HepG2 (cell line): ENCODE measurements around the gene MAP3K5. TPM values are rescaled to one million over a fixed set of nuclear protein-coding genes. Genes with fewer than 3 reads are reported as not detected.

Experiments
- ATAC-seq: fragments of 200-7000 bp; cut with Tn5 transposase; 3 replicates; pipeline ENCODE4 v1.9.1; 2020; ENCODE audit warnings: mild to moderate bottlenecking, moderate library complexity
- BruUV-seq: library from RNA; stranded (reverse); fragments of 400-500 nt; replicated peaks from 2 replicates; lab custom pipeline; 2021; lab: Mats Ljungman, UMichigan
- CTCF ChIA-PET: fragments of 300-600 bp; formaldehyde crosslinking; extraction: SDS; loops from one replicate; lab custom pipeline; 2021; ENCODE audit warnings: low total read pairs, inconsistent platforms, low intra/inter-chr PET ratio; lab: Yijun Ruan, JAX
- POLR2A ChIA-PET: fragments of 350-600 bp; sonication (Branson Sonifier 250); formaldehyde crosslinking; loops from one replicate; lab custom pipeline; 2020; ENCODE audit warnings: antibody characterized with exemption, inconsistent platforms; lab: Yijun Ruan, JAX
- DNase-seq: peaks from one replicate; pipeline ENCODE4 v3.0.0-alpha.2; 2015; ENCODE audit warnings: low spot score
- FAIRE-seq: peaks from 3 replicates; lab custom pipeline; 2011; peaks lifted over from hg19 to GRCh38; lab: Jason Lieb, UNC
- H2AFZ ChIP-seq: one replicate; pipeline ENCODE4 v1.6.1; 2011; ENCODE audit warnings: low read length, inconsistent platforms
- H3K27ac ChIP-seq: fragments of 300-600 bp; 3 replicates; pipeline ENCODE4 v1.8.0; 2011; ENCODE audit warnings: mixed run types, mild to moderate bottlenecking, mixed read lengths, low read length, inconsistent platforms; ENCODE audit not compliant: insufficient read depth; ENCODE audit errors: extremely low read length
- H3K27me3 ChIP-seq, 2 experiments: fragments of 200-600 bp in 1 of 2; 2 replicates in 1 of 2; 3 replicates in 1 of 2; pipeline versions ENCODE4 v1.6.0 to v1.8.0; 2011; ENCODE audit warnings: low read length in 2 of 2, mild to moderate bottlenecking in 2 of 2, moderate library complexity in 2 of 2, inconsistent platforms in 1 of 2; ENCODE audit not compliant: insufficient read depth in 2 of 2, control insufficient read depth in 1 of 2
- H3K36me3 ChIP-seq, 2 experiments: fragments of 200-600 bp in 1 of 2; replicated peaks in 1 of 2; 2 replicates in 1 of 2; 3 replicates in 1 of 2; pipeline versions ENCODE4 v1.5.1 to v1.8.0; 2011; ENCODE audit warnings: low read length in 2 of 2, inconsistent platforms in 1 of 2; ENCODE audit not compliant: insufficient read depth in 2 of 2, control insufficient read depth in 1 of 2
- H3K4me1 ChIP-seq: 2 replicates; pipeline ENCODE4 v1.5.1; 2012; ENCODE audit warnings: low read length, inconsistent platforms; ENCODE audit not compliant: insufficient read depth
- H3K4me2 ChIP-seq: 2 replicates; pipeline ENCODE4 v1.6.0; 2011; ENCODE audit warnings: low read depth, low read length, inconsistent platforms
- H3K4me3 ChIP-seq, 3 experiments: fragments of 200-600 bp in 1 of 3; sonication (generic), shearing (Covaris generic) in 1 of 3; replicated peaks in 1 of 3; 2 replicates each; pipeline ENCODE4 v1.5.1; 2011 to 2016; ENCODE audit warnings: low read length in 3 of 3, inconsistent platforms in 2 of 3, low read depth in 2 of 3, mild to moderate bottlenecking in 2 of 3, control low read depth in 1 of 3, mixed read lengths in 1 of 3; ENCODE audit not compliant: insufficient read depth in 1 of 3
- H3K79me2 ChIP-seq: one replicate; pipeline ENCODE4 v1.6.1; 2011; ENCODE audit warnings: low read length, inconsistent platforms; ENCODE audit not compliant: insufficient read depth
- H3K9ac ChIP-seq: 2 replicates; pipeline ENCODE4 v1.6.0; 2011; ENCODE audit warnings: mild to moderate bottlenecking, low read depth, low read length, inconsistent platforms; ENCODE audit not compliant: insufficient read depth
- H3K9me3 ChIP-seq: 2 replicates; pipeline ENCODE4 v1.5.1; 2012; ENCODE audit warnings: mild to moderate bottlenecking, low read length
- H4K20me1 ChIP-seq: 2 replicates; pipeline ENCODE4 v1.6.0; 2011; ENCODE audit warnings: inconsistent platforms, mild to moderate bottlenecking, low read length, moderate library complexity; ENCODE audit not compliant: insufficient read depth
- ELF3 ChIP-seq: IDR thresholded peaks from 2 replicates; pipeline ENCODE4 v1.6.1; 2016; ENCODE audit warnings: missing genetic modification reagents, missing compliant biosample characterization
- GABPA ChIP-seq, 2 experiments: IDR thresholded peaks; 2 replicates each; pipeline ENCODE4 v1.6.1; 2011 to 2016; ENCODE audit warnings: low read depth in 2 of 2, low read length in 1 of 2, missing biosample characterization in 1 of 2, missing genetic modification characterization in 1 of 2
- GLI4 ChIP-seq: sonication (generic); formaldehyde crosslinking; IDR thresholded peaks from 2 replicates; pipeline ENCODE4 v1.5.1; 2020; ENCODE audit warnings: missing genetic modification reagents, mild to moderate bottlenecking, moderate library complexity, borderline replicate concordance
- RBFOX2 ChIP-seq: fragments of 200-400 bp; formaldehyde crosslinking; IDR thresholded peaks from 2 replicates; pipeline ENCODE4 v1.6.1; 2017; ENCODE audit warnings: low read depth, mild to moderate bottlenecking, low read length
- RELA ChIP-seq: sonication (generic); formaldehyde crosslinking; IDR thresholded peaks from 2 replicates; pipeline ENCODE4 v1.4.0; 2020; ENCODE audit warnings: missing genetic modification reagents
- TCF12 ChIP-seq, 2 experiments: fragments of 450-650 bp in 1 of 2; sonication (generic) in 1 of 2; formaldehyde crosslinking in 1 of 2; IDR thresholded peaks; 2 replicates each; pipeline versions ENCODE4 v1.6.1 to v1.8.0; 2017 to 2022; ENCODE audit warnings: antibody characterized with exemption in 1 of 2, mild to moderate bottlenecking in 1 of 2, missing genetic modification reagents in 1 of 2, moderate library complexity in 1 of 2
- ZNF354B ChIP-seq: sonication (generic); formaldehyde crosslinking; IDR thresholded peaks from 2 replicates; pipeline ENCODE4 v1.8.0; 2022; ENCODE audit warnings: mild to moderate bottlenecking, missing genetic modification reagents
- ZNF552 ChIP-seq: sonication (generic); formaldehyde crosslinking; IDR thresholded peaks from 2 replicates; pipeline ENCODE4 v1.9.0; 2022; ENCODE audit warnings: missing genetic modification reagents, mild to moderate bottlenecking, borderline replicate concordance
- ZNF644 ChIP-seq: IDR thresholded peaks from 2 replicates; pipeline ENCODE4 v1.6.1; 2016; ENCODE audit warnings: low read depth
- WGBS: methylation state at CpG from one replicate; pipeline ENCODE4 v1.1.6; 2017; ENCODE audit warnings: low lambda C conversion rate; 5-methylcytosine and 5-hydroxymethylcytosine counted together
- in situ Hi-C: cut with HindIII; loops from 2 replicates; pipeline ENCODE4 v1.10.0; 2017; ENCODE audit warnings: low pct_unique_long_range_greater_than_20kb; ENCODE audit not compliant: extremely low pct_ligation_motif_present
- intact Hi-C: fragments of 100-400 bp; cut with micrococcal nuclease; formaldehyde crosslinking; loops from one replicate; pipeline ENCODE4 v1.10.0; 2022; ENCODE audit not compliant: unreplicated experiment
- polyA plus RNA-seq, 8 experiments: library from polyadenylated mRNA; depleted of rRNA in 3 of 8; stranded (reverse) in 7 of 8; unstranded in 1 of 8; fragments of >200 nt; fragmentation: Illumina TruSeq in 4 of 8; extraction: Trizol in 4 of 8; gene quantifications; 2 replicates each; pipeline versions ENCODE4 v1.2.1 to v1.2.3, GENCODE V29; 2011 to 2016; ENCODE audit warnings: low read depth in 4 of 8, missing spikeins in 1 of 8, mixed read lengths in 1 of 8; ENCODE audit not compliant: insufficient read depth in 1 of 8
- total RNA-seq, 5 experiments: library from RNA; depleted of rRNA; stranded (reverse); fragments of >200 nt; fragmentation: Illumina TruSeq; extraction: Trizol; gene quantifications; 2 replicates each; pipeline ENCODE4 v1.2.3, GENCODE V29; 2016; ENCODE audit warnings: low read depth in 1 of 5
- TF ChIP-seq, protein P1 (sequence below): sonication (generic); formaldehyde crosslinking; IDR thresholded peaks from 2 replicates; pipeline ENCODE4 v1.4.0; 2020; ENCODE audit warnings: mild to moderate bottlenecking, missing genetic modification reagents
- TF ChIP-seq, protein P2 (sequence below): sonication (generic); formaldehyde crosslinking; IDR thresholded peaks from 2 replicates; pipeline ENCODE4 v1.5.1; 2020; ENCODE audit warnings: mild to moderate bottlenecking, missing genetic modification reagents, moderate library complexity

MAP3K5 gene
- total and polyA plus RNA-seq, 2 of the 13 experiments (the other 11 are each of a cell fraction or from before 2014, with no cell fraction given), result not detected

DNA sequence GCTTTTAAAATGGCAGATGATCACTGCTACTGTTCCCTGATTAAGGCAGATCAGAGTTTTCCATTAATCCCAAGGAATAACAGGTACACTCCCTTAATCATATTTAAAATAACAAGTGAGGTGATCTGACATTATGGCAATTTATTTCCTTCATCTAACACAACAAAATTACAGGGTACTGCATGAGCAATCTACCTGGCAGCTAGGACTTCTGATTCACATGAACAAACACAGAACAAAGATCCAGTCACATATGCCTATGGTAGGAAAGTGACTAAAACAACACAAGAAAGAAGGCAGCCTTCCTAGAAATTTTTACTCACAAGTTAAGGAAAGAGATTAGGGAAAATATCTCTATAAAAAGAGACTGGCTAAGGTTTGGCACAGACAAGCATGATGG, 275.3 kb downstream of the MAP3K5 start (continued):
- TF ChIP-seq, protein P1, sequence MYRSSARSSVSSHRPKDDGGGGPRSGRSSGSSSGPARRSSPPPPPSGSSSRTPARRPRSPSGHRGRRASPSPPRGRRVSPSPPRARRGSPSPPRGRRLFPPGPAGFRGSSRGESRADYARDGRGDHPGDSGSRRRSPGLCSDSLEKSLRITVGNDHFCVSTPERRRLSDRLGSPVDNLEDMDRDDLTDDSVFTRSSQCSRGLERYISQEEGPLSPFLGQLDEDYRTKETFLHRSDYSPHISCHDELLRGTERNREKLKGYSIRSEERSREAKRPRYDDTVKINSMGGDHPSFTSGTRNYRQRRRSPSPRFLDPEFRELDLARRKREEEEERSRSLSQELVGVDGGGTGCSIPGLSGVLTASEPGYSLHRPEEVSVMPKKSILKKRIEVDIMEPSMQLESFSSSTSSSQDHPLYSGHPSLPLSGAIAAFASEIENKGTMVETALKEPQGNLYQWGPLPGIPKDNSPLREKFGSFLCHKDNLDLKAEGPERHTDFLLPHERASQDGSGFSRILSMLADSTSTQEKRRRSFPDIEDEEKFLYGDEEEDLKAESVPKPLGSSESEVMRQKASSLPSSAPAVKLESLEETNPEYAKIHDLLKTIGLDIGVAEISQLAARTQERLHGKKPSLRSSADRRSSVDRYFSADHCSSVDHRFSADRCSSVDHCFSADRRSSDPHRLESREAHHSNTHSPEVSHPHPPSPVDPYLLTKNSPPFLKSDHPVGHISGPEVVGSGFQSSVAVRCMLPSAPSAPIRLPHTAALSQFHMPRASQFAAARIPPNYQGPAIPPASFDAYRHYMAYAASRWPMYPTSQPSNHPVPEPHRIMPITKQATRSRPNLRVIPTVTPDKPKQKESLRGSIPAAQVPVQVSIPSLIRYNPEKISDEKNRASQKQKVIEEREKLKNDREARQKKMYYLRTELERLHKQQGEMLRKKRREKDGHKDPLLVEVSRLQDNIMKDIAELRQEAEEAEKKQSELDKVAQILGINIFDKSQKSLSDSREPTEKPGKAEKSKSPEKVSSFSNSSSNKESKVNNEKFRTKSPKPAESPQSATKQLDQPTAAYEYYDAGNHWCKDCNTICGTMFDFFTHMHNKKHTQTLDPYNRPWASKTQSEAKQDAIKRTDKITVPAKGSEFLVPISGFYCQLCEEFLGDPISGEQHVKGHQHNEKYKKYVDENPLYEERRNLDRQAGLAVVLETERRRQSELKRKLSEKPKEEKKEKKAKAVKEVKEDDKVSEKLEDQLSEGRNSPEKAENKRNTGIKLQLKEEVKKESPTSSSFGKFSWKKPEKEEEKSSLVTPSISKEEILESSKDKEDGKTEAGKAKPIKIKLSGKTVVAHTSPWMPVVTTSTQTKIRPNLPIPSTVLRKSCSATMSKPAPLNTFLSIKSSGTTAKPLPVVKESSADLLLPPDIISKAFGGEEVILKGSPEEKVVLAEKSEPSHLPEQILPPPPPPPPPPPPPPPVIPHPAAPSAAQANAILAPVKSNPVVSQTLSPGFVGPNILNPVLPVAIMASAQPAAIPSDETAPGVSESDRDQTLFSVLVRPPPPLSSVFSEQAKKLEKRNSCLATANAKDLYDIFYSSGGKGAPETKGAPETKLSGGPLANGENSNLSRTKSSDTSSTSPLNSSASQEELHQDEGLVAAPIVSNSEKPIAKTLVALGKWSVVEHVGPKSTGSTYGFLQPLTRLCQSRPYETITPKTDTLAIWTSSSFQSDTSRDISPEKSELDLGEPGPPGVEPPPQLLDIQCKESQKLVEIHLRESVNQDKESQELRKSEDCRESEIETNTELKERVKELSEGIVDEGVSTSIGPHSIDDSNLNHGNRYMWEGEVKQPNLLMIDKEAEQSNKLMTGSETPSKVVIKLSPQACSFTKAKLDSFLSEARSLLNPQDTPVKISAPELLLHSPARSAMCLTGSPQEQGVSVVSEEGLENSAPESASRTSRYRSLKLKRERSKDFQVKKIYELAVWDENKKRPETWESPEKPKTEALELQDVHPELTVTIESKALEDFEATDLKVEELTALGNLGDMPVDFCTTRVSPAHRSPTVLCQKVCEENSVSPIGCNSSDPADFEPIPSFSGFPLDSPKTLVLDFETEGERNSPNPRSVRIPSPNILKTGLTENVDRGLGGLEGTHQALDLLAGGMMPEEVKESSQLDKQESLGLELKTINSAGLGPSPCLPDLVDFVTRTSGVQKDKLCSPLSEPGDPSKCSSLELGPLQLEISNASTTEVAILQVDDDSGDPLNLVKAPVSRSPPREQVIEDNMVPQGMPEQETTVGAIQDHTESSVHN, result no peak
- TF ChIP-seq RELA (CRISPR knock-in tag), result no peak

DNA sequence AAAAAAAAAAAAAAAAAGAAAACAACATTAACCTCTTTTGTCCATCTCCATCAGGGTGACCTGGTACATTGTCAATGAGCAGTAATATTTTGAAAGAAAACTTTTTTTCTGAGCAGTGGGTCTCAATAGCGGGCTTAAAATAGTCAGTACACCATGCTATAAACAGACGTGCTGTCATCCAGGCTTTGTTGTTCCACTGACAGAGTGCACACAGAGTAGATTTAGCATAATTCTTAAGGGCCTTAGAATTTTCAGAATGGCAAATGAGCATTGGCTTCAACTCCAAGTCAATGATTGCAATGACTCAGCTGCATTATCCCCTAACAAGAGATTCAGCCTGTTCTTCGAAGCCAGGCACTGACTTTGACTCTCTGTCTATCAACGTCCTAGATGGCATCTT, 277.7 kb downstream of the MAP3K5 start:
- Histone ChIP-seq H2AFZ (no peak overlapping the region), H3K4me1 (no peaks in the 10 kb centered on the region), H3K27ac (no peak overlapping the region), H4K20me1 (no peaks in the 10 kb centered on the region), H3K4me2 (no peak overlapping the region), H3K79me2 (no peaks in the 10 kb centered on the region), H3K9ac (no peak overlapping the region), H3K27me3 (no peaks in the 10 kb centered on the region; a peak in 1 of 5 replicates), H3K4me3 (no peak overlapping the region), H3K9me3 (no peaks in the 10 kb centered on the region), H3K36me3 (no peaks in the 10 kb centered on the region)
- in situ Hi-C loops, result no loop called here
- no peak for FAIRE-seq
- intact Hi-C loops, result no loop called here
- CTCF ChIA-PET, result no interaction called here
- DNase-seq, result no peak
- BruUV-seq, result no TSS peak
- 24% methylated on average over 4 of the region's 4 CpGs for WGBS
- POLR2A ChIA-PET, result no interaction called here
- ATAC-seq, result no peak
- TF ChIP-seq TCF12 (IDR thresholded peaks at IDR 0.05) (no peak), TCF12 (CRISPR knock-in tag; IDR thresholded peaks at IDR 0.05) (no peak), RBFOX2 (no peak), ELF3 (CRISPR knock-in tag) (no peak), ZNF354B (CRISPR knock-in tag) (no peak), ZNF644 (no peak), GABPA (IDR thresholded peaks at IDR 0.05; ENCODE audit: low read depth, low read length) (no peak), GABPA (CRISPR knock-in tag; IDR thresholded peaks at IDR 0.05; ENCODE audit: low read depth) (no peak), GLI4 (CRISPR knock-in tag) (no peak), ZNF552 (CRISPR knock-in tag) (no peak)
- TF ChIP-seq, protein P2, sequence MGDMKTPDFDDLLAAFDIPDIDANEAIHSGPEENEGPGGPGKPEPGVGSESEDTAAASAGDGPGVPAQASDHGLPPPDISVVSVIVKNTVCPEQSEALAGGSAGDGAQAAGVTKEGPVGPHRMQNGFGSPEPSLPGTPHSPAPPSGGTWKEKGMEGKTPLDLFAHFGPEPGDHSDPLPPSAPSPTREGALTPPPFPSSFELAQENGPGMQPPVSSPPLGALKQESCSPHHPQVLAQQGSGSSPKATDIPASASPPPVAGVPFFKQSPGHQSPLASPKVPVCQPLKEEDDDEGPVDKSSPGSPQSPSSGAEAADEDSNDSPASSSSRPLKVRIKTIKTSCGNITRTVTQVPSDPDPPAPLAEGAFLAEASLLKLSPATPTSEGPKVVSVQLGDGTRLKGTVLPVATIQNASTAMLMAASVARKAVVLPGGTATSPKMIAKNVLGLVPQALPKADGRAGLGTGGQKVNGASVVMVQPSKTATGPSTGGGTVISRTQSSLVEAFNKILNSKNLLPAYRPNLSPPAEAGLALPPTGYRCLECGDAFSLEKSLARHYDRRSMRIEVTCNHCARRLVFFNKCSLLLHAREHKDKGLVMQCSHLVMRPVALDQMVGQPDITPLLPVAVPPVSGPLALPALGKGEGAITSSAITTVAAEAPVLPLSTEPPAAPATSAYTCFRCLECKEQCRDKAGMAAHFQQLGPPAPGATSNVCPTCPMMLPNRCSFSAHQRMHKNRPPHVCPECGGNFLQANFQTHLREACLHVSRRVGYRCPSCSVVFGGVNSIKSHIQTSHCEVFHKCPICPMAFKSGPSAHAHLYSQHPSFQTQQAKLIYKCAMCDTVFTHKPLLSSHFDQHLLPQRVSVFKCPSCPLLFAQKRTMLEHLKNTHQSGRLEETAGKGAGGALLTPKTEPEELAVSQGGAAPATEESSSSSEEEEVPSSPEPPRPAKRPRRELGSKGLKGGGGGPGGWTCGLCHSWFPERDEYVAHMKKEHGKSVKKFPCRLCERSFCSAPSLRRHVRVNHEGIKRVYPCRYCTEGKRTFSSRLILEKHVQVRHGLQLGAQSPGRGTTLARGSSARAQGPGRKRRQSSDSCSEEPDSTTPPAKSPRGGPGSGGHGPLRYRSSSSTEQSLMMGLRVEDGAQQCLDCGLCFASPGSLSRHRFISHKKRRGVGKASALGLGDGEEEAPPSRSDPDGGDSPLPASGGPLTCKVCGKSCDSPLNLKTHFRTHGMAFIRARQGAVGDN (CRISPR knock-in tag), result no peak
